A549 treated with Hydrocortisone at 1 μM for 4 hours (cell line): ENCODE results near the gene SLC26A9. TPM values are rescaled to one million over a fixed set of nuclear protein-coding genes. Genes with fewer than 3 reads are reported as not detected.

Source experiments
- total RNA-seq: library from RNA; stranded (reverse); fragments of 200-300 nt; extraction: Qiagen RNA extraction; gene quantifications from 5 replicates; pipeline ENCODE4 v1.2.3, GENCODE V29; 2022

The SLC26A9 gene
- 0.06 to 0.15 TPM (median 0.10 TPM) in 5 replicates for total RNA-seq

DNA sequence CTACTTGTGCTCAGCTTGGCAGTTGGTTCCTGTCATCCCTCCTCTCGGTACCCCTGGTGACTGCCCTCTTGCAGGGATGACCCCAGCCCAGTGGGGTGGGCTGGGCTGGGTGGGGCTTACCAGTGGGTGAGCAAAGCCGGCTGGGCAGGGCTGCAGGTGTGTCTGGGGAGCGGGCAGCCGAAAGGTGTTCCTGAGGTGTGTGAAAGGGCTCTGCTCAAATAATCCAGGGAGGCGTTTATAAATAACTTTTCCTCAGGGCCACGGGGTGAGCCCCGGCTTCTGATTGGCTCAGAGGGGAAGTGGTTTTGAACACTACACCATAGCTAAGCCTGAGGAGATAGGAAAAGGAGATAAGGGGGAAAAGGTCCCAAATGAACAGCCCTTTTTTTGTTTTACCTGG is at the start of gene SLC26A9:
SLC26A9 (minus strand) TSS at position 212 of the 400 bp plus-strand sequence. CDS start 7,636 bp downstream, outside the sequence.

Other genes with a start within 250 kb of the SLC26A9 start
- gene NUCKS1, start 193.3 kb downstream of the SLC26A9 start, total RNA-seq = 94.9 to 151 TPM (median 116 TPM) in 5 replicates
- gene RAB29, start 168.0 kb downstream of the SLC26A9 start, total RNA-seq = 10.0 to 14.8 TPM (median 10.9 TPM) in 5 replicates
- gene SLC41A1, start 130.3 kb downstream of the SLC26A9 start, total RNA-seq = 17.6 to 28.6 TPM (median 19.3 TPM) in 5 replicates
- not detected in 5 replicates for gene PM20D1, start 93.3 kb downstream of the SLC26A9 start, total RNA-seq
- gene RAB7B, start 59.9 kb upstream of the SLC26A9 start, total RNA-seq = 0.58 to 1.7 TPM (median 1.1 TPM) in 5 replicates
- 0.08 TPM in 1 of 5 replicates, not detected in the others for gene CTSE, start 80.4 kb upstream of the SLC26A9 start, total RNA-seq
- gene RHEX, start 109.7 kb upstream of the SLC26A9 start, total RNA-seq = not detected in 5 replicates
- not detected in 5 replicates for gene AVPR1B, start 173.9 kb upstream of the SLC26A9 start, total RNA-seq